Neural crest cell (in vitro differentiated cells): ENCODE data around the gene CAND1. TPM values are rescaled to one million over a fixed set of nuclear protein-coding genes. Genes with fewer than 3 reads are reported as not detected.

ENCODE experiments used
- DNase-seq: peaks from one replicate; pipeline ENCODE4 v3.0.0; 2021; ENCODE audit warnings: low read depth, mixed read lengths, low spot score
- H3K27ac Mint-ChIP-seq: one replicate; pipeline ENCODE4 v1.8.0; 2021; ENCODE audit warnings: mild to moderate bottlenecking, mixed read lengths; ENCODE audit not compliant: unreplicated experiment
- H3K27me3 Mint-ChIP-seq: 2 replicates; pipeline ENCODE4 v1.8.0; 2021; ENCODE audit warnings: low read depth, mild to moderate bottlenecking, mixed read lengths
- H3K36me3 Mint-ChIP-seq: 2 replicates; pipeline ENCODE4 v1.8.0; 2021; ENCODE audit warnings: low read depth, mild to moderate bottlenecking, mixed read lengths
- H3K4me1 Mint-ChIP-seq: 2 replicates; pipeline ENCODE4 v1.8.0; 2021; ENCODE audit warnings: mixed read lengths
- H3K4me3 Mint-ChIP-seq: one replicate; pipeline ENCODE4 v1.8.0; 2021; ENCODE audit warnings: mild to moderate bottlenecking, mixed read lengths
- H3K9me3 Mint-ChIP-seq: 2 replicates; pipeline ENCODE4 v1.8.0; 2021; ENCODE audit warnings: mixed read lengths
- long read RNA-seq: library from polyadenylated mRNA; unstranded; transcript quantifications from one replicate; pipeline ENCODE4 v2.0.0, GENCODE V29; 2020
- total RNA-seq: library from RNA; stranded (reverse); gene quantifications from 2 replicates; pipeline ENCODE4 v1.2.1, GENCODE V29; 2021
- TF ChIP-seq, protein P1 (sequence below): fragments of 200-600 bp; sonication (generic); conservative IDR thresholded peaks from 2 replicates; pipeline ENCODE4 v1.5.0; 2021; ENCODE audit warnings: antibody characterized with exemption, mild to moderate bottlenecking

CAND1 gene
- total RNA-seq = 255 and 259 TPM in 2 replicates
- long read RNA-seq, full-length matches to known transcripts = 40 of 118 reads
- long read RNA-seq, partial matches to known transcripts = 69 of 118 reads
- long read RNA-seq, other reads (novel, unspliced or antisense) = 9 of 118 reads

DNA sequence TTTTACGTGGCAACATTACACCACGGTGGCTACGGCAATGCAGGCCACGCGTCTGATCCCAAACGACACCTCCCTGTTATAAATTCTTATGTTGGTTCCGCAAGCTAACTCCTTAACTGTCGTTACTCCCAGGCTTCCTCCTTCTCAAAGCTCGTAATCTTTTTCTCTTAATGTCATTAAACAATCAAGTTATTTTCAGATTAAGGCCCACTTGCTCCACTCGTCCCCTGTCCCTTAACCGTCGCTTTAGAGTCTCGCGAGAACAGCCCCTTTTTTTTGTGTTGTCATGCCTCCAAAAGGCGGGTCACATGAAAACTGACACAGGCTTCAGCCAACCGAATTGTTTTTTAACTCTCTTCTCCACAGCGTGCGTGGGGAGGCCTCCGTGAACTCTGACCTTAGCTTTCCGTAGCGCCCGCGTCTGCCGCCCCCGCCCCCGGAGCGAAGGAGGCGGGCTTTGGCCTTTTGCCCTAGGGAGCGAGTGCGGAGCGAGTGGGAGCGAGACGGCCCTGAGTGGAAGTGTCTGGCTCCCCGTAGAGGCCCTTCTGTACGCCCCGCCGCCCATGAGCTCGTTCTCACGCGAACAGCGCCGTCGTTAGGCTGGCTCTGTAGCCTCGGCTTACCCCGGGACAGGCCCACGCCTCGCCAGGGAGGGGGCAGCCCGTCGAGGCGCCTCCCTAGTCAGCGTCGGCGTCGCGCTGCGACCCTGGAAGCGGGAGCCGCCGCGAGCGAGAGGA is at the start of gene CAND1:
TSS of gene CAND1 (plus strand) at position 463 of the 737 bp plus-strand sequence. CDS start 360 bp downstream, outside the sequence.
- no peaks in the 10 kb centered on the region for H3K36me3 Mint-ChIP-seq

DNA sequence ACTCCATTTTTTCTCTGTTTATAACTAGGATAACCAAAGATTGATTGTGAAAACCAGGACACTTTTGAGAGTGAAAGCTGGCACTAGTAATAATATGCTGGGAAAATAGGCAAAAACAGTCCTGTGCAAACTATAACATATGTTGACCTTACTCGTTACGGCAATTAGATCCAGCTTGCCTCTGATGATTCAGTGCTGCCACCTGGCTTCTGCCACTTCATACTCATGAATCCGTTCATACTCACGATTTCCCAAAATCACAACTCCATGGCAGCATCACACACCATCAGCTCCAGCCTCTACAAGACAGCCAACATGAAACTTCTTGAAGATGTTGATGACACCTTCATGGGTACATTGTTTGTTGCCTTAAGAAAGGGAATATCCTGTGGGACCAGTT is 49.1 kb upstream of the CAND1 start:
- H3K4me1 Mint-ChIP-seq = no peaks in the 10 kb centered on the region
- peaks cover 7% of the 10 kb centered on the region for H3K9me3 Mint-ChIP-seq
- TF ChIP-seq, protein P1, sequence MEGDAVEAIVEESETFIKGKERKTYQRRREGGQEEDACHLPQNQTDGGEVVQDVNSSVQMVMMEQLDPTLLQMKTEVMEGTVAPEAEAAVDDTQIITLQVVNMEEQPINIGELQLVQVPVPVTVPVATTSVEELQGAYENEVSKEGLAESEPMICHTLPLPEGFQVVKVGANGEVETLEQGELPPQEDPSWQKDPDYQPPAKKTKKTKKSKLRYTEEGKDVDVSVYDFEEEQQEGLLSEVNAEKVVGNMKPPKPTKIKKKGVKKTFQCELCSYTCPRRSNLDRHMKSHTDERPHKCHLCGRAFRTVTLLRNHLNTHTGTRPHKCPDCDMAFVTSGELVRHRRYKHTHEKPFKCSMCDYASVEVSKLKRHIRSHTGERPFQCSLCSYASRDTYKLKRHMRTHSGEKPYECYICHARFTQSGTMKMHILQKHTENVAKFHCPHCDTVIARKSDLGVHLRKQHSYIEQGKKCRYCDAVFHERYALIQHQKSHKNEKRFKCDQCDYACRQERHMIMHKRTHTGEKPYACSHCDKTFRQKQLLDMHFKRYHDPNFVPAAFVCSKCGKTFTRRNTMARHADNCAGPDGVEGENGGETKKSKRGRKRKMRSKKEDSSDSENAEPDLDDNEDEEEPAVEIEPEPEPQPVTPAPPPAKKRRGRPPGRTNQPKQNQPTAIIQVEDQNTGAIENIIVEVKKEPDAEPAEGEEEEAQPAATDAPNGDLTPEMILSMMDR = no peak
- peaks cover 16% of the 10 kb centered on the region for H3K27me3 Mint-ChIP-seq
- H3K36me3 Mint-ChIP-seq = no peaks in the 10 kb centered on the region
- no peak overlapping the region for H3K27ac Mint-ChIP-seq
- DNase-seq = no peak
- H3K4me3 Mint-ChIP-seq = no peak overlapping the region

More for the DNA sequence above, at the start of gene CAND1:
- Mint-ChIP-seq H3K4me3 (peak within 1 kb of the TSS; percentile 95), H3K9me3 (no peaks in the 10 kb centered on the region), H3K4me1 (peaks cover 31% of the 10 kb centered on the region), H3K27ac (peak within 1 kb of the TSS; percentile 100), H3K27me3 (no peaks in the 10 kb centered on the region)
- peak; percentile 93 for DNase-seq
- TF ChIP-seq, protein P1 = no peak

- Mint-ChIP-seq H3K9me3 (peaks cover 7% of the 10 kb centered on the region), H3K36me3 (peaks cover under 1% of the 10 kb centered on the region), H3K4me3 (no peak overlapping the region), H3K27ac (no peak overlapping the region), H3K4me1 (no peaks in the 10 kb centered on the region), H3K27me3 (peaks cover 4% of the 10 kb centered on the region)
- DNase-seq = no peak
- TF ChIP-seq, protein P1 = peak; percentile 58
Observed at GRCh38 chr12:67222302-67222701, 46.9 kb upstream of the CAND1 start.

GRCh38 chr12:67223225-67223624 is 45.9 kb upstream of the CAND1 start:
- no peaks in the 10 kb centered on the region for H3K4me1 Mint-ChIP-seq
- H3K4me3 Mint-ChIP-seq = no peak overlapping the region
- H3K9me3 Mint-ChIP-seq = peaks cover 7% of the 10 kb centered on the region
- no peak for DNase-seq
- TF ChIP-seq, protein P1 = no peak
- no peak overlapping the region for H3K27ac Mint-ChIP-seq
- H3K36me3 Mint-ChIP-seq = peaks cover 2% of the 10 kb centered on the region
- no peaks in the 10 kb centered on the region for H3K27me3 Mint-ChIP-seq

- Mint-ChIP-seq H3K27ac (peak overlapping the region; percentile 90), H3K4me1 (peaks cover 17% of the 10 kb centered on the region), H3K4me3 (peak overlapping the region; percentile 12), H3K27me3 (no peaks in the 10 kb centered on the region), H3K36me3 (peaks cover 10% of the 10 kb centered on the region), H3K9me3 (peaks cover 11% of the 10 kb centered on the region)
- DNase-seq = peak; percentile 32
- TF ChIP-seq, protein P1 = no peak
Observed at GRCh38 chr12:67237231-67237630, 31.9 kb upstream of the CAND1 start.
